Retinal pigment epithelial cell (primary cell): Measurements from ENCODE around the gene ADD1.
"Not testable (repeated sequence)": the region's sequence is repeated elsewhere in the genome, so short reads cannot be mapped to it uniquely, and the experiment has no call there.

ENCODE experiments used
- DNase-seq: peaks from one replicate; pipeline ENCODE4 v3.0.0-alpha.2; 2010; ENCODE audit warnings: low read depth
- H3K4me3 ChIP-seq: 2 replicates; pipeline ENCODE4 v1.5.1; 2011; ENCODE audit warnings: mild to moderate bottlenecking, low read length, control low read depth, moderate library complexity
- TF ChIP-seq, protein P1 (sequence below): conservative IDR thresholded peaks from 2 replicates; pipeline ENCODE4 v1.5.1; 2011; ENCODE audit warnings: low read depth, low read length, control low read depth, inconsistent platforms

ADD1 gene

DNA sequence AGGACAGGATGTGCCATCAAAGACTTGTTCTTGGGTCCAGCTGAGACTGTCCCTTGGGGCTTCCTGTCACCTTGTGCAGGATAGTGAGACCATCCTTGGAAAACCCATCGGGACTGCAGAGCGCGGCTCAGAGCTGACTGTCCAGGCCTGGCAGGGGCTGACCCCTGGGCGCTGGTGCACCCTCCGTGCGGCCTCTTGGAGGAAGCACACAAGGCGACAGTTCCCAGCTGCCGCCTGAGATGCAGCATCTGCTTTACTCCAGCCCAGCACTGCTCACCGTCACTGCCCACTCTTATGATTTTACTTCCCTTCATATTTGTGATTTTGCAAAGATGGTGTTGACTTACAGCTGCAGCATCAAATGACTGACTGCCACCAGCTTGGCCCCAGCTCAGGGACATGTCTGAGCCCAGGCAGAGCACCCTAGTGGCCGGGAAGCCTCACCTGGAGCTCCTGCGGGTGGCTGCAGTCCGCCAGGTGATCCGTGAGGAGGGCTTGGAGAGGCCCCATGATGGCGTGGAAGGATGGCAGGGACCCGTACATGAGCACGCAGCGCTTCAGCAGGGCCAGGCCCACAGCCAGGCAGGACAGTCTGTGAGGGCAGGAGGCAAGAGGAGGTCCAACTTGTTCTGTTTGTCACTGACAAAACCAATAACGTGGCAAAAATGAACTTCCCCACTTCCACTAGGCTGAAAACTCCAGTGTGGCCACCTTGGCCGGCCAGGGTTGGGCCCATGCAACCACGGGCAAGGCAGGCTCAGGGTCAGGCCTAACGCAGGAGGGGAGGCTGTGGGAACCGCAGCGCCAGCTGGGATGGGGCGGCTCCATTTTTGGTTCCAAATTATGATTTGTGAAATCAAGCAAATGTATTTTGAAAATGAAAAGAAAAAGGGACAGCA is 97.7 kb downstream of the ADD1 start:
- no peak overlapping the region for H3K4me3 ChIP-seq
- TF ChIP-seq, protein P1, sequence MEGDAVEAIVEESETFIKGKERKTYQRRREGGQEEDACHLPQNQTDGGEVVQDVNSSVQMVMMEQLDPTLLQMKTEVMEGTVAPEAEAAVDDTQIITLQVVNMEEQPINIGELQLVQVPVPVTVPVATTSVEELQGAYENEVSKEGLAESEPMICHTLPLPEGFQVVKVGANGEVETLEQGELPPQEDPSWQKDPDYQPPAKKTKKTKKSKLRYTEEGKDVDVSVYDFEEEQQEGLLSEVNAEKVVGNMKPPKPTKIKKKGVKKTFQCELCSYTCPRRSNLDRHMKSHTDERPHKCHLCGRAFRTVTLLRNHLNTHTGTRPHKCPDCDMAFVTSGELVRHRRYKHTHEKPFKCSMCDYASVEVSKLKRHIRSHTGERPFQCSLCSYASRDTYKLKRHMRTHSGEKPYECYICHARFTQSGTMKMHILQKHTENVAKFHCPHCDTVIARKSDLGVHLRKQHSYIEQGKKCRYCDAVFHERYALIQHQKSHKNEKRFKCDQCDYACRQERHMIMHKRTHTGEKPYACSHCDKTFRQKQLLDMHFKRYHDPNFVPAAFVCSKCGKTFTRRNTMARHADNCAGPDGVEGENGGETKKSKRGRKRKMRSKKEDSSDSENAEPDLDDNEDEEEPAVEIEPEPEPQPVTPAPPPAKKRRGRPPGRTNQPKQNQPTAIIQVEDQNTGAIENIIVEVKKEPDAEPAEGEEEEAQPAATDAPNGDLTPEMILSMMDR = no peak
- DNase-seq = no peak

DNA sequence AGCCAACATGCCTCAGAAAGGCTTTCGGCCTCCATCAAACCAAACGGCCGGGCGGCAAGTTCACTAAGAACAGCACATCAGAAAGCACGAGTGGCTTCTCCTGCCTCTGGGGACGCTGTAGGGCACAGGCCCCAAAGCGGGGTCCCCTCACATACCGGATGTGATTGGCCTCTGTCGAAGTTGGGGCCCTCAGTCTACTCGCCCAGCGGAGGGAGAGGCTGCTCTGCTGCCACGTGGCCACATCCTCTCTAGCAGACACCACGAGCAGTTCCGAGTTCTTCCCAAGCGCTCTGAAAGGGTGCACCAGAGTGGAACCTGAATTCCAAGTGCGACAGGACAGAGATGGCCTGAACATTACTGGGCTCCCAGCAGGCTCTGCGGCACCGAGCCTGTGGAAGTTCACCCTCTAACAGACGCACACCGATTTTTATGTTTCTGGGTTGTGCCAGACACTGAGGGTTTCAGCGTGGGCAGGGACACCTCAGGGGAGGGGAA is 98.4 kb downstream of the ADD1 start:
- TF ChIP-seq, protein P1 = no peak
- no peak for DNase-seq
- H3K4me3 ChIP-seq = no peak overlapping the region

DNA sequence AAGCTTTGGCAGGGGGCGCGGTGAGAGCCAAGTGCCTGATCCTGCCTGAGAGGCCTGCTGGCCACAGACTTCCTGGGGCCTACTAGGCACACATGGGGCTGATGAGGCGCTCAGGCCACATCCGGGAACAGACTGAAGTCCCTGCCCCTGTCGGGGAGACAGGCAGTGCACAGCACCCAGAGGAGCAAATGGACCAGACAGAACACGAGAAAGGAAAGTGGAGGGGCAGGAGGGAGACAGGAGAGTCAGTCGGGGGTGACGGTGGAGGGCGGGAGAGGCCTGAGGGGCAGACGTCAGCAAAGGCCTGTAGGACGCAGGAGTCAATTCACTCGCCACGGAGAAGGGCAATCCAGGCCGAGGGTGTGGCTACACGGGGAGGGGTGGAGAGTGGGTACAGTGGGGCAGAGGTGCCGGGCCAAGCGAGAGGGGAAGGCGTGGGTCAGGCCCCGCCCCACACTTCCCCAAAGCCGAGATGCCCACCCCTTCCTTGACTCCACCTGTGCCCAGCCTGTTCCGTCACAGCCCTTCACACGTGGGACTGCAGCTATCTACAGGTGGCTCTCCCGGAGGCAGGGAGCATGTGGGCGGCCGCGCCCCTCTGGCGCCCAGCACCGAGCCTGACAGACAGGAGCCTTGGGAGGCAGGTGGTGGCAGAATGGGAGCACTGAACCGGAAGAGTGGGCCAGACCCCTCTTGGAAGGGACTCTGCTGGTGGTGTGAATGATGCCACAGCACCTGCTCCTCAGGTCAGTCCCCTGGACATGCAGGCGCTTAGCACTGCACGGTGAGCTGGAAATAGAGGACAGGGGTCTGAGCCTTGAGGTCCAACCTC is 99.1 kb downstream of the ADD1 start:
- DNase-seq = no peak
- TF ChIP-seq, protein P1 = no peak
- no peak overlapping the region for H3K4me3 ChIP-seq

- TF ChIP-seq, protein P1 = no peak
- no peak for DNase-seq
- H3K4me3 ChIP-seq = no peak overlapping the region
Measured at GRCh38 chr4:2943364-2944090, 99.9 kb downstream of the ADD1 start.

- TF ChIP-seq, protein P1 = no peak
- DNase-seq = no peak
- no peak overlapping the region for H3K4me3 ChIP-seq
Measured at GRCh38 chr4:2944091-2944482, 100.4 kb downstream of the ADD1 start.

GRCh38 chr4:2944586-2945526 is 101.2 kb downstream of the ADD1 start:
- TF ChIP-seq, protein P1 = no peak
- no peak overlapping the region for H3K4me3 ChIP-seq
- no peak for DNase-seq

DNA sequence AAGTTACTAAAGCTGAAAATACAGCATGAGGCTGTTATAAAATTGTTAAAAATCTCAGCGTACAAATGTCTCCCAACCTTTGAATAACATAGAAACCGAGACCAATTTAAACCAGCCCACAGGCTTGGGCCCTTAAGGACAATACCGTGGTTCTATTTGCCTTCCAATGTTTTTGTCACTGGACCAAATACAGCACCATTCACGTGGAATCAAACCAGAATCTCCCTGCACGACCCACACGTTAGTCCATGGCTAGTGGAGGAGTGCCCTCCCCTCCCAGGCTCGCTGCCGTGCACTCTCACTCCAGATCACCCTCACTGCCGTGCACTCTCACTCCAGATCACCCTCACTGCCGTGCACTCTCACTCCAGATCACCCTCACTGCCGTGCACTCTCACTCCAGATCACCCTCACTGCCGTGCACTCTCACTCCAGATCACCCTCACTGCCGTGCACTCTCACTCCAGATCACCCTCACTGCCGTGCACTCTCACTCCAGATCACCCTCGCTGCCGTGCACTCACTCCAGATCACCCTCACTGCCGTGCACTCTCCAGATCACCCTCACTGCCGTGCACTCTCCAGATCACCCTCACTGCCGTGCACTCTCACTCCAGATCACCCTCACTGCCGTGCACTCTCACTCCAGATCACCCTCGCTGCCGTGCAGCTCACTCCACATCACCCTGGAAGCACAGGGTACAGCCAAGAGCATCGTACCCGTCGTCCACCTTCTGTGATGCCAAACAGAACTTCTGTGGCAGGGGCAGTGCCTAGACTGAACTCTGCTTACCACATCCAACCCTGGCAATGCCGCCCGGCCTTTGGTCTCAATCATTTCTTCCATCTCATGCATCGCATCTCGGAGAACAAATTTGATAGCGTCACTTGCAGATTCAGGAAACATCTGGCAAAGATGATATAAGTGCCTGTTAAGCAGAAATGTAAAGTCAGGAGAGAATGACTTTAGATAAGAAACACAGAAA is 102.3 kb downstream of the ADD1 start:
- not testable (repeated sequence) for DNase-seq, H3K4me3 ChIP-seq
